Heart left ventricle (tissue), 16 donors: ENCODE results near the gene IKZF4. TPM values are rescaled to one million over a fixed set of nuclear protein-coding genes. Genes with fewer than 3 reads are reported as not detected.

Experiments used
- ATAC-seq, 4 donors: fragments of 200-7000 bp; cut with Tn5 transposase; one replicate each; pipeline ENCODE4 v1.9.1; 2020 to 2022; ENCODE audit warnings: moderate library complexity in 4 of 4, mild to moderate bottlenecking in 3 of 4, moderate number of reproducible peaks in 1 of 4
- DNase-seq, 5 donors: peaks; one replicate each; pipeline ENCODE4 v3.0.0-alpha.2; 2020
- H3K27ac ChIP-seq, 12 donors: fragments of 200-600 bp; sonication (generic) in 4 of 12; one replicate each; pipeline versions ENCODE4 v1.5.0 to v1.8.0; 2016 to 2022; ENCODE audit warnings: mild to moderate bottlenecking in 2 of 12
- H3K27me3 ChIP-seq, 9 donors: fragments of 200-600 bp; sonication (generic) in 2 of 9; one replicate each; pipeline versions ENCODE4 v1.5.1 to v1.8.0; 2016 to 2022; ENCODE audit warnings: mild to moderate bottlenecking in 3 of 9
- H3K36me3 ChIP-seq, 9 donors: fragments of 200-600 bp; sonication (generic) in 2 of 9; one replicate each; pipeline versions ENCODE4 v1.5.0 to v1.8.0; 2018 to 2022; ENCODE audit warnings: mild to moderate bottlenecking in 2 of 9
- H3K4me1 ChIP-seq, 12 donors: fragments of 200-600 bp; sonication (generic) in 4 of 12; one replicate each; pipeline versions ENCODE4 v1.5.0 to v1.8.0; 2016 to 2022; ENCODE audit warnings: mild to moderate bottlenecking in 3 of 12
- H3K4me3 ChIP-seq, 12 donors: fragments of 200-600 bp; sonication (generic) in 4 of 12; one replicate each; pipeline versions ENCODE4 v1.5.0 to v1.8.0; 2017 to 2022; ENCODE audit warnings: mild to moderate bottlenecking in 9 of 12, moderate library complexity in 4 of 12
- H3K9me3 ChIP-seq, 12 donors: fragments of 200-600 bp; sonication (generic) in 4 of 12; one replicate each; pipeline versions ENCODE4 v1.5.0 to v1.8.0; 2016 to 2022; ENCODE audit warnings: mild to moderate bottlenecking in 1 of 12
- POLR2A ChIP-seq, 2 donors: fragments of 450-650 bp; IDR thresholded peaks; one replicate each; pipeline ENCODE4 v1.6.1; 2017; ENCODE audit warnings: antibody characterized with exemption in 2 of 2, mild to moderate bottlenecking in 2 of 2, moderate library complexity in 2 of 2
- WGBS, 4 donors: extraction: QIAGEN DNeasy Blood & Tissue Kit in 2 of 4; methylation state at CpG; one replicate each; pipeline versions ENCODE4 v1.1.5 to v1.1.7; 2013 to 2018; 5-methylcytosine and 5-hydroxymethylcytosine counted together
- intact Hi-C, 10 donors: fragments of 100-400 bp; cut with DNase I; formaldehyde crosslinking; loops; one replicate each; pipeline versions ENCODE4 v1.11.1 to v1.14.2; 2022
- polyA plus RNA-seq, 2 donors: library from polyadenylated mRNA; stranded (reverse); fragments of 200-250 nt; gene quantifications; one replicate each; pipeline ENCODE4 v1.2.3, GENCODE V29; 2013
- total RNA-seq, 9 donors: library from RNA; depleted of rRNA in 2 of 9; stranded (reverse); fragments of >200 nt in 2 of 9; fragmentation: NEBNext Ultra II Directional in 3 of 9; extraction: Animal tissue kit (Norgen Biotek cat#: 25700) in 3 of 9; gene quantifications; one replicate each; pipeline versions ENCODE4 v1.1.0 to v1.2.4, GENCODE V29; 2016 to 2023
- TF ChIP-seq, protein P1 (sequence below), 12 donors: fragments of 200-600 bp; sonication (generic) in 4 of 12; IDR thresholded peaks; one replicate each; pipeline versions ENCODE4 v1.5.0 to v1.8.0; 2018 to 2022; ENCODE audit warnings: antibody characterized with exemption in 12 of 12, mild to moderate bottlenecking in 5 of 12
- donor health status: ischemic (EF 13 %, LVEDD 7.1; RV severe dilation, severe dysfunction).
- donor health status: healthy with polysubstance abuse.
- donor health status: DM: no; HTN: yes; CAD: no.
- donor health status: DM: no; HTN: no; CAD: no.
- donor health status: ischemic (EF 25% LVEDD 6.9; RV normal size, moderate dysfunction).
- donor health status: ischemic (EF 25% LVEDD 5.7; RV mildly dilated, moderate dysfunction).
- donor health status: healthy.
- donor health status: DM: yes; HTN: yes; CAD: no.
- donor health status: ischemic (EF 35%, LVEDD 5.7; RV mildly dilated, moderate dysfunction).
- donor health status: nonischemic (EF 11% LVEDD 7.7; RV severe dilation, severe dysfunction).
- donor health status: DM: yes; HTN: yes; CAD: no.
- donor health status: PGD.
- donor health status: ischemic (EF 29% LVEDD 5.4; RV normal size, mild dysfunction).
- donor health status: nonischemic (EF 23%, LVEDD 6.1; RV moderate dilation, normal function).

The IKZF4 gene
- total and polyA plus RNA-seq, 11 donors = 2.6 to 10.3 (median 6.8) TPM

DNA sequence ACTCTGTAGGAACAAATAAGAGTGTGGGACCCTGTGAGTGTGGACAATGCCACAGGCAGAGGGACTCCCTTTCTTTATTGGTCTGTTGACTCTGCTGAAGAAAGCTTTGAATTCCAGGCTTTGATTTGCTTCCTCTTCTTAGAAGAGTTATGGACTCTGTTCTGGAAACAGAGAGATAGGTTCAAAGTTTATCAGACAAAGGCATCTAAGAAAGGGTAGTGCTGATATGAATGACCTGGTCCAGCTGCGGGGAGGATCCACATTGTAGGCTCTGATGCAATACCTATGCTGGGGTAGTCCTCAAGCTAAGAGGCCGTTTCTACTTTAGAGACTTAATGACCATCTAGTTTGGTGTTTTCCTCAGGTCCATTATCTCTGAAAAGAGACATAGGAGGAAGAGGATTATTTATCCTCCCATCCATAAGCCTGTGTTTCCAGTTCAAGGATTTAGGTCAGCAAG is 10.7 kb upstream of the IKZF4 start:
- peaks cover 0 to 15% (median 7%) of the 10 kb centered on the region in 12 donors for H3K4me1 ChIP-seq
- 75 to 92% (median 79%) methylated on average over 2 of the region's 2 CpGs for WGBS, 4 donors
- no peaks in the 10 kb centered on the region for H3K27me3 ChIP-seq
- DNase-seq = no peak
- H3K27ac ChIP-seq = no peak overlapping the region
- H3K36me3 ChIP-seq = peaks cover 0 to 13% (median 0%) of the 10 kb centered on the region in 9 donors
- H3K9me3 ChIP-seq = no peaks in the 10 kb centered on the region
- ATAC-seq = no peak
- TF ChIP-seq, protein P1, sequence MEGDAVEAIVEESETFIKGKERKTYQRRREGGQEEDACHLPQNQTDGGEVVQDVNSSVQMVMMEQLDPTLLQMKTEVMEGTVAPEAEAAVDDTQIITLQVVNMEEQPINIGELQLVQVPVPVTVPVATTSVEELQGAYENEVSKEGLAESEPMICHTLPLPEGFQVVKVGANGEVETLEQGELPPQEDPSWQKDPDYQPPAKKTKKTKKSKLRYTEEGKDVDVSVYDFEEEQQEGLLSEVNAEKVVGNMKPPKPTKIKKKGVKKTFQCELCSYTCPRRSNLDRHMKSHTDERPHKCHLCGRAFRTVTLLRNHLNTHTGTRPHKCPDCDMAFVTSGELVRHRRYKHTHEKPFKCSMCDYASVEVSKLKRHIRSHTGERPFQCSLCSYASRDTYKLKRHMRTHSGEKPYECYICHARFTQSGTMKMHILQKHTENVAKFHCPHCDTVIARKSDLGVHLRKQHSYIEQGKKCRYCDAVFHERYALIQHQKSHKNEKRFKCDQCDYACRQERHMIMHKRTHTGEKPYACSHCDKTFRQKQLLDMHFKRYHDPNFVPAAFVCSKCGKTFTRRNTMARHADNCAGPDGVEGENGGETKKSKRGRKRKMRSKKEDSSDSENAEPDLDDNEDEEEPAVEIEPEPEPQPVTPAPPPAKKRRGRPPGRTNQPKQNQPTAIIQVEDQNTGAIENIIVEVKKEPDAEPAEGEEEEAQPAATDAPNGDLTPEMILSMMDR (IDR thresholded peaks at IDR 0.05) = no peak
- TF ChIP-seq POLR2A (IDR thresholded peaks at IDR 0.05) = no peak
- intact Hi-C loops = no loop called here
- H3K4me3 ChIP-seq = no peak overlapping the region

DNA sequence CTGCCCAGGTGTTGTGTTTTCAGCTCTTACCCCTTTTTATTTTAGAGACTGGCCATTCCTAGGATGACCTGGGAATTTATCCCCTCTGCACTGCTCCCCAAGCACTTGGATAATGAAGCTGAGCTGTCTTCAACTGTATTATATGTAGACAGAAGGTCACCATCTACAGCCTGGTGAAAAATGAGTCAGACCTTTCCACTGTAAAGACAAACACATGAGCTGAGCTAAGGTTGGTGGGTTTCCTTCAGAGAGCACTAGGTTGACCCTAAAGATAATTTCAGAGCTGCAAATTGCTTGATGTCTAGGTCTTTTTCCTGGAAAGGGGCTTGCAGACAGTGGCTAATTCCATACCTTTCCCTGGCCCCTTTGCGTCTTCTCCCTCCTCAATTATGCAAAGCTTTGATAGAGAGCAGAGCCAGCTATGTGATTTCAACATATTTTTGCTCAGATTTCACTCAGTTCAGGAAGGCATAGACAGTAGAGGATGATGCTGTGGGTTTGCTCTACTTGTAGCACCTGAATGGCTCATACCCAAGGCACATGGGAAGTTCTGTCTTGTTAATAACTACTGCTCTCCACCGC is 9.2 kb upstream of the IKZF4 start:
- ATAC-seq = no peak
- no peak for DNase-seq
- no peaks in the 10 kb centered on the region for H3K27me3 ChIP-seq
- peaks cover 0 to 13% (median 0%) of the 10 kb centered on the region in 9 donors for H3K36me3 ChIP-seq
- WGBS, 4 donors = 95 to 97% (median 95%) methylated on average over 2 of the region's 2 CpGs
- TF ChIP-seq, protein P1 (IDR thresholded peaks at IDR 0.05) = no peak
- intact Hi-C loops = no loop called here
- H3K9me3 ChIP-seq = no peaks in the 10 kb centered on the region
- H3K4me3 ChIP-seq = no peak overlapping the region
- H3K27ac ChIP-seq = no peak overlapping the region
- H3K4me1 ChIP-seq = peaks cover 0 to 14% (median 7%) of the 10 kb centered on the region in 12 donors

DNA sequence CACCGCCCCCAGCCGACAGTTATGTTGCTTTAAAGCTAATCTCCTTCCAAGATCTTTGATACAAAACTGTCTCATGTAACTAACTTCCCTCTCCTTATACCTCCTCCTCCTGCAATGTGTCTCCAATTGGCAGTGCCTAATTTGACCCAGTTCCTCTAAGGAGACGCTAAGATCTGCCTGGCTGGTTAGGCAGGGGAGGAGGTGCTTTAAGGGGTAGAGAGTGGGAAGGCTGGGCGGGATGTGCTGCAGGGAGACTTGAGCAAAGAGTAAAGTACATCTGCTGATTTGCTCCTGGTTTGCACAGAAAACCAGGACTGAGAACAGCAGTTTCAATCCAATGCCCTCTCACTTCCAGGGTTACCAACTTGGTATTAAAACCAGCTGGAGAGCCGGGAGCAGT is 7.4 kb upstream of the IKZF4 start:
- ATAC-seq (no peak), DNase-seq (no peak)
- peaks cover 0 to 21% (median 9%) of the 10 kb centered on the region in 9 donors for H3K36me3 ChIP-seq
- WGBS, 4 donors = 92 to 95% (median 94%) methylated on average over 5 of the region's 5 CpGs
- no peak overlapping the region for H3K27ac ChIP-seq
- no peak overlapping the region for H3K4me3 ChIP-seq
- no peaks in the 10 kb centered on the region for H3K9me3 ChIP-seq
- intact Hi-C loops = no loop called here
- TF ChIP-seq, protein P1 (IDR thresholded peaks at IDR 0.05) = no peak
- no peak for TF ChIP-seq POLR2A (IDR thresholded peaks at IDR 0.05)
- peaks cover 0 to 1% (median 0%) of the 10 kb centered on the region in 12 donors for H3K4me1 ChIP-seq
- no peaks in the 10 kb centered on the region for H3K27me3 ChIP-seq

DNA sequence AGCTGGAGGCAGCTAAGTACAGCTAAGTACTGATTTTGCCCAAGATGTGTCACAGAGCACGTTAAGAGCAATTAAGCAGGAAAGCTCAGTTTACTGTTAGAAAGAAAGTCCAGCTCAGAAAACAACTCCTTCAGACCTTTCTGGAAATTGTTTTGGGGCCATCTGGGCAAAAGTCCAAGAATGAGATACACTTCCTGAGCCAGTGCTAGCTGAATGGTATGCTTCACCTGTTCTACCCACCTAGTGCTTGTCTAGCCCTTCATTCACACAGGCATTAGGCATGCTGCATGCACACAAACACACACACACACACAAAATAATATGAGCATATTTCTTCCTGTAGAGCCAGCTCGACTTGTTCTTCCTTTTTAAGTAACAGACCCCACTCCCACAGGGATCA is 6.6 kb upstream of the IKZF4 start:
- Histone ChIP-seq H3K27me3 (no peaks in the 10 kb centered on the region), H3K4me1 (no peaks in the 10 kb centered on the region), H3K9me3 (no peaks in the 10 kb centered on the region), H3K27ac (no peak overlapping the region), H3K36me3 (peaks cover 0 to 26% (median 10%) of the 10 kb centered on the region in 9 donors), H3K4me3 (no peak overlapping the region)
- no peak for TF ChIP-seq POLR2A (IDR thresholded peaks at IDR 0.05)
- TF ChIP-seq, protein P1 (IDR thresholded peaks at IDR 0.05) = no peak
- 45 to 62% (median 52%) methylated on average over 2 of the region's 2 CpGs for WGBS, 4 donors
- DNase-seq (no peak), ATAC-seq (no peak)
- intact Hi-C loops = no loop called here
